ENCODE measurements around the gene PYCR2.

Gene PYCR2

DNA sequence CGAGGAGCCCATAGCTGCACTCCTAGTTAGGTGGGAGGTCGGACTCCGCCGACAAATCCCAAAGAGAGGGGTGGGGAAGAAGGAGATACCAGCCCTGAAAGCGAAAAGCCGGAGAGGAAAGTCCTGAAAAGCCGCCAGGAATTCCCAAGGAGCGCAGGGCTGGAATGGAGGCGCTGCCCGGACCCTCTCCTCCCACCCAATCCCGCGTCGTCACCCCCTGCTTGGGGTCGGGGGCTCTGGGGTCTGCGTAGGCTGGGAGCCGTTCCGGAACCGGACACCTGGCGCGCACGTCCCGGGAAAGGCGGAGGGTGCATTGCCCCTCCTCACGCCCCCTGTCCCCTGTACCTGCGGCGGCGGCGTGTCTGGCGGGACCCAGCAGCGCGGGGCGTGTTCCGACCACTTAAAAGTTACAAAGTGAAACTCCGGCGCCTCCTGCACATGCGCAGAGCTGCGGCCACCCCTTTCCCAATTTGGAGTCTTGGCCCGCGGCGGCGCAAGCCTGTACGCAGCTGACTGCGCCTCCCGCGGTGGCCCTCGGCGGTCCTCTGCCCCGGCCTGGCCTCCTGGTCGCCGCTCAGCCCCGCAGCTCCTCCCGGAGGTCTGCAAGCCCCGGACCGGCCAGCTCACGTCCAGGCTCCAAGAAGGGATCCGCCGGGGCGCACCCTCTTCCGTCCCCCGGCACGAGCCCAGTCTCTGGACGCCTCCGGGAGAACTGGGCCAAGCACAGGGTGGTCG, 41.9 kb downstream of the PYCR2 start, which contains the start of gene TMEM63A:
Gene TMEM63A, minus strand, starts transcription at position 422 of the 735 bp plus-strand sequence. CDS start 4,800 bp downstream, outside the sequence.
- Mint-ChIP-seq H3K27ac (peak within 1 kb of the TSS; percentile 86), H3K4me1 (peaks cover 56% of the 10 kb centered on the region), H3K4me3 (peak within 1 kb of the TSS; percentile 85), H3K9me3 (no peaks in the 10 kb centered on the region), H3K36me3 (peaks cover 15% of the 10 kb centered on the region)
- DNase-seq (ENCODE audit: low spot score in 2 of 2), result peak; percentile 72 to 94
- peak; percentile 75 for ATAC-seq

DNA sequence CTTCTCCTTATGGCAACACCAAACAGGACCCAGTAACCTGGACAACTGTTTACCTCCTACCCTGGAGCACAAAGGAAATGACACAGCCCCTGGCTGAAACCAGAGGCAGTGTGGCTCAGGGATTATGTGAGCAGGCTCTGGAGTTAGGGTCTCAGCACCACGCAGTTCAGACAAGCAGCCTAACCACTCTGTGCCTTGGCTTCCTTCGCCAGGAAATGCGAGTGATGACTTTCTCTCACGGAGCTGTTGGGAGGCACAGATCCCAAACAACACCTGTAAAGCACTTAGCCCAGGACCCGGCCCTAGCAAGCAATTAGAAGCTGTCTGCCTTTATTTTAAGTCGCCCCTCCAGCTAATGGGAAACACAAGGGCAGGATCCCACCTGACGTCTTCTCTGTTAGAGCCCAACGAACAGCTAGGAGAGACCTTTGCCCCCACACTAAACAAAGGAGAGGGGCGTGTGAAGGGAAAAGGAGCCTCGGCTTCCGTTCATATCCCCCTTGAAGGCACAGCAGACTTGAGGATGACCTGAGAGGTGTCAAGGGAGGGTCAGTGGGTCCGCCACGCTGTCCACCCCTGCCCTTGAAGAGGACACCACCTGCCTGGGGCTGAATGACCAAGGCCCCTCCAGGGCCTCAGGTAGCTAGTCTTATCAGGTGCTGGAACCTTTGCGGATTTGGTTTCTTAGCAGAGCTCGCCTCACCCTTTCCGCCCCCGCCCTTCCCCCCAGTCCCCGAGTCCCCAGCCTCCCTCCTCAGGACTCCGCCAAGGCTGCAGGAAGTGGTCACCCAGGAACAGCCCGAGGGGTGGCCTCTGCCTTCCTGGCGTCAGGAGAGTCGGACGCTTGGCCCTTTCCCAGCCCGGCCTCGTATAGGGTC, 42.7 kb downstream of the PYCR2 start:
- Mint-ChIP-seq H3K27ac (peak overlapping the region; percentile 86), H3K9me3 (no peaks in the 10 kb centered on the region), H3K36me3 (peaks cover 23% of the 10 kb centered on the region), H3K4me1 (peaks cover 60% of the 10 kb centered on the region), H3K4me3 (peak overlapping the region; percentile 85)
- ATAC-seq, result peak; percentile 57
- DNase-seq (ENCODE audit: low spot score in 2 of 2), result peak in 1 of 2 donors; percentile 66

DNA sequence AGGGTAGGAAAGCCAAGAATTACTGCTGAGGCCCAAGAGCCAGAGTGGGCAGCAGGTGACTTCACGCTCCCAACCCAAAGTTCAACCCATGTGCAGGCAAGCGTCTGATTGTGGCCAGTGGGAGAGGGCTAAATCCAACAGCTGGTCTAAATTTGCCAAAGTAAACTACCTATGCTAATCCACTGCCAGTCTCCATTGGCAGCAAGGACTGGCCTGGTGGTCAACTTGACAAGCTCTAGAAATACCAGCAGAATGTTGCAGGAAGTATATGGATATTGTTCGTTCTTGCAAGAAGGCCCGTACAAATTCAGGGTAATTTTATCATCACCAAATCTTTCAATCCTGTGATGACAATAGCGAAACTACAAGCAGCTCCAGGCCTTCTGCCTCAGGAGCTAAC, 43.4 kb downstream of the PYCR2 start:
- H3K9me3 Mint-ChIP-seq, result no peaks in the 10 kb centered on the region
- peaks cover 30% of the 10 kb centered on the region for H3K36me3 Mint-ChIP-seq
- peaks cover 67% of the 10 kb centered on the region for H3K4me1 Mint-ChIP-seq
- peak overlapping the region; percentile 86 for H3K27ac Mint-ChIP-seq
- DNase-seq (ENCODE audit: low spot score in 2 of 2) (no peak), ATAC-seq (no peak)
- H3K4me3 Mint-ChIP-seq, result peak overlapping the region; percentile 85

DNA sequence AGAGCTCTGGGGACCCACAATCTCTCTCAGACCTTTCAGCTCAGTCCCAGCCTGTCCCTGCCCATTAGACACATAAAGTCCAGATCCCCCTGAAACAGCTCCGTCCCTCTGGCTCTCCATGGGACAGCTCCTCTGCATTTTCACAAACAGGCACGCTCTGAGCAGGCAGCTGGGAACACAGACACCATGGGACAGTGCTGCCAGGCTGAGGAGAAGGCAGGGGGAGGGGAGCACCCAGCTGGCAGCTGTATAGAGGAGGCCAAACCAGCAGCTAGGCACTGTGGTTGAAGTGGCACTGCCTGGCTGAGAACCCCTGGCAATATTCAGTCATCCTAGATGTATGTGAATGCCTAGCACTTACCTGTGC, 43.8 kb downstream of the PYCR2 start:
- DNase-seq (ENCODE audit: low spot score in 2 of 2), result no peak
- H3K27ac Mint-ChIP-seq, result peak overlapping the region; percentile 86
- H3K4me3 Mint-ChIP-seq, result peak overlapping the region; percentile 85
- H3K4me1 Mint-ChIP-seq, result peaks cover 71% of the 10 kb centered on the region
- H3K9me3 Mint-ChIP-seq, result no peaks in the 10 kb centered on the region
- H3K36me3 Mint-ChIP-seq, result peaks cover 35% of the 10 kb centered on the region
- ATAC-seq, result no peak

DNA sequence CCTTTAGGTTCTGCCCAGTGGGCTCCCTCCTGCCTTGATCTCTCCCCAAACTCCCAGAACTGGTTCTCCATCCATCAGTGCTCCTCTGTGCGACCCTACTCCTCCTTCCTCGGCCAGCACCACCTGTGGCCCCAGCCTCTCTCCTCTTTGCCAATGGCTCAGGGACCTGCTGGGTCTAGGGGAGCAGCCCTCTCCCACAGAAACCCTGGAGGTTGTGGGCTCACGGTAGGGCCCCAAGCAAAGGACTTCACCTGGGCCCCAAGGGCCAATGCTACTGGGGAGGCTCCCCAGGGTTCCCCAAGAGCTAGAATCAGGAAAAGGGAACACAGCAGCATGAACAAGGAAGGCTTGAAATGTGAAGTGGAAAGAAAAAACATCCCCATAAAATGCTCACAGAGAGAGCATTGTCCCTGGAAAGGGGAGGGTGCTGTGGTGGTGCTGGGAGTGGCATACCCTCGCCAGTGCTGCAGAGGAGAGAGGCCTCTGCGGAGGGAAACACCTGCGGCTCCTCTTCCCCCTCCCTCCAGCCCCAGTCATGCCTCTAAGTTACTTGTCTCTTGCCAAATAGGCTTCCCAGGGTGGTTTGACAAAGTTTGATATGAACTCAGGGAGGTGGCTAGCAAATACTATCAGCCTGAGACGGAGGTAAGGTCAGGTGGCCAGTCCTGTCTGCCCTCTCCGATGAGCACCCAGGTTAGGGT, 44.4 kb downstream of the PYCR2 start:
- peaks cover 38% of the 10 kb centered on the region for H3K36me3 Mint-ChIP-seq
- H3K4me1 Mint-ChIP-seq, result peaks cover 75% of the 10 kb centered on the region
- ATAC-seq (no peak), DNase-seq (ENCODE audit: low spot score in 2 of 2) (no peak)
- H3K9me3 Mint-ChIP-seq, result no peaks in the 10 kb centered on the region
- H3K4me3 Mint-ChIP-seq, result peak overlapping the region; percentile 85
- H3K27ac Mint-ChIP-seq, result peak overlapping the region; percentile 86

DNA sequence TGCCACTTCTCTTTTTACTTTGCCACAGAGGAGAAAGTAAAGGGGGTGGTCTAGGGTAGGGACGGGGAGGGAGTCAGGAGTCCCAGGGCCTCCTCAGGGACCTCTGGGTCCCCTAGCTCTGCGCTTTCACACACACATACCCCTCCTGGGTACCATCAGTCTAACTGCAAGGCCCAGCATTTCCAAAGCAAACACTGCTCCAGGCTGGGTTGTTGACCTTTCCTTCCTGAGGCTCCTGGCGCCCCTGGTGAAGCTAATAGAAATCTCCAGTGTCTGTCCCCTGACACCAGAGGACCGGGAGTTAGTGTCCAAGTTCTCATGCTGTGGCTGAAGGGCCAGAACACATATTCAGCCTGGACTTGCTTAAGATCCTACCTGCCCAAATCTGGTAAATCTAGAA, 45.8 kb downstream of the PYCR2 start:
- H3K36me3 Mint-ChIP-seq, result peaks cover 49% of the 10 kb centered on the region
- peak overlapping the region; percentile 86 for H3K27ac Mint-ChIP-seq
- H3K9me3 Mint-ChIP-seq, result no peaks in the 10 kb centered on the region
- no peak overlapping the region for H3K4me3 Mint-ChIP-seq
- ATAC-seq, result no peak
- peaks cover 67% of the 10 kb centered on the region for H3K4me1 Mint-ChIP-seq
- DNase-seq (ENCODE audit: low spot score in 2 of 2), result no peak

DNA sequence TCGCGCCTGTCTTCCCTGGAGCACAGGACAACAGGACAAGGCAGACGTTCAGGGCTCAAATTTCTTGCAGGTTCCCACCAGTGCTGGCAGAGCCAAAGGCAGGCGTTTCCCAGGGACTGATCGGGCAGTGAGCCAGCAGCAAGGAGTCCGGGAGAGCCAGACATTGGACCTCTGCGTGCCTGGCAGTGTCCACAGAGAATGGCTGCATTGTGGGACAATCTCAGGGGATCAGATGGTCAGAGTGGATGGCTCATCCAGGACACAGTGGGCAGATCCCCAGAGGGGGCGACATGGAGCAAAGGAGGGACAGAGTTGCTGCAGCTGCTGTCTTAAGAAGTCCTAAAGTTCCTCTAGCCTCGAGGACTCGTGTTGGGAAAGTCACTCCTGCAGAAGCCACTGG, 46.5 kb downstream of the PYCR2 start:
- H3K4me1 Mint-ChIP-seq, result peaks cover 64% of the 10 kb centered on the region
- no peak for ATAC-seq
- H3K36me3 Mint-ChIP-seq, result peaks cover 54% of the 10 kb centered on the region

DNA sequence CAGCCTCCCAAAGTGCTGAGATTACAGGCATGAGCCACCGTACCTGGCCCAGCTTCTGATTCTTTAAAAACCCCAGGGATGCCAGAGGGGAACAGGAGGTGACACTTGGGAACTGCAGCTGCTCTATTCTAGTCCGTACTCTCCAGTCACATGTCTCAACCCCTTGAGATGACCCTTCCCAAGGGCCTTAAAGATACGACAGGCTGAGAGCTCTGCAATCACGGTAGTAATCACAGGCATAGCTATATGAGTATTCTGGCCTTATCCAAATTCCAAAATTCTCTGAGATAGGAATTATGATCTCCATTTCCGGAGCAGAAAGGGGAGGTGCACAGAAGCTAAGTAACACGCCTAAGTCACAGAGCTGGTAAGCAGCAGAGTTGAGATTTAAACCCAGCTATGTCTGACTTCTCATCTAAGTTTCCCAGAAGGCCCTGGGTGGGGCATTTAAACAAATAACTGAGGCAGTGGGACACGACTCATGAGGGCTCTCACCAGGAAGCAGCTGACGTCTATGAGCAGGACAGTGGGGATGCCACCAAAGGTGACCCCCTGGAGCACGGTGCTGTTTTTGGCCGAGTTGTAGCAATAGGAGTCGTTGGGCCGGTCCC, 47.0 kb downstream of the PYCR2 start:
- H3K4me1 Mint-ChIP-seq, result peaks cover 67% of the 10 kb centered on the region
- H3K27ac Mint-ChIP-seq, result peak overlapping the region; percentile 86
- no peak overlapping the region for H3K4me3 Mint-ChIP-seq
- DNase-seq (ENCODE audit: low spot score in 2 of 2) (no peak), ATAC-seq (no peak)
- H3K9me3 Mint-ChIP-seq, result no peaks in the 10 kb centered on the region
- peaks cover 57% of the 10 kb centered on the region for H3K36me3 Mint-ChIP-seq

More for the DNA sequence above, 46.5 kb downstream of the PYCR2 start:
- no peak overlapping the region for H3K4me3 Mint-ChIP-seq
- peak overlapping the region; percentile 86 for H3K27ac Mint-ChIP-seq
- no peaks in the 10 kb centered on the region for H3K9me3 Mint-ChIP-seq
- no peak for DNase-seq (ENCODE audit: low spot score in 2 of 2)

DNA sequence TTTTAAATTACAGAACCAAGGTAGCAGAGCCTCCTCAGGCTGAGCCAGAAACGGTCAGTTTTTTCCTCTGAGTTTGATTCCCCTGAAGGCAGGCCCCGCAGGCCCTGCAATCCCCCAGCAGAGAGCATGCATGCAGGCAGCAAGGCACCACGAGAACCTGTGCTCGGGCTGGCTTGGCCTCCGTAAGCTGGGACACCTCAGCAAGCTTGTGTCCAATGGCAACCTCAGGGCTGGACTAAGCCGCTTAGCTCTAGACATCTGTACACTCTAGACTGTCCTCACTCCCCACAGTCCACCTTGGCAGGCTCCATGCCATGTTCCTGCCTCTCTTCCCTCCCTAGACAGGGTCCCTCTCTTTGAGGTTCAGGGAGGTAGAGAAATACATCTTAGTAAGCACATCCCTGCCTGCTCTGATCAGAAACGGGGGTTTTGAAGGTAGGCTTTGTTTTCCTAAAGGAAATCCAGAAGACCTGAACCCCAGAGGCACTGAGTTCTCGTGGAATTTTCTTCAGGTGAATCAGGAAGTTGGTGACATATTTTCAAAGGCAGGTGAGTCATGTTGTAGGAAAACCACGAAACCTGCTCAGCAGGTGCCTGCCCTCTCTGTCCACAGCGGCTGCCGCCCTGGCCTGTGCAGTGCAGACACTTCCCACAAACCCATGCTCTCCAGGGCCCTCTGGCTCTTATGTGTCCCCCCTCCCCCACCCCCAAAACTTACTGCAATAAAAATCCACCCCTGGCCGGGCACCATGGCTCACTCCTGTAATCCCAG, 48.8 kb downstream of the PYCR2 start:
- Mint-ChIP-seq H3K9me3 (no peaks in the 10 kb centered on the region), H3K4me1 (peaks cover 65% of the 10 kb centered on the region), H3K27ac (peak overlapping the region; percentile 65), H3K36me3 (peaks cover 69% of the 10 kb centered on the region), H3K4me3 (no peak overlapping the region)
- DNase-seq (ENCODE audit: low spot score in 2 of 2) (no peak), ATAC-seq (no peak)

DNA sequence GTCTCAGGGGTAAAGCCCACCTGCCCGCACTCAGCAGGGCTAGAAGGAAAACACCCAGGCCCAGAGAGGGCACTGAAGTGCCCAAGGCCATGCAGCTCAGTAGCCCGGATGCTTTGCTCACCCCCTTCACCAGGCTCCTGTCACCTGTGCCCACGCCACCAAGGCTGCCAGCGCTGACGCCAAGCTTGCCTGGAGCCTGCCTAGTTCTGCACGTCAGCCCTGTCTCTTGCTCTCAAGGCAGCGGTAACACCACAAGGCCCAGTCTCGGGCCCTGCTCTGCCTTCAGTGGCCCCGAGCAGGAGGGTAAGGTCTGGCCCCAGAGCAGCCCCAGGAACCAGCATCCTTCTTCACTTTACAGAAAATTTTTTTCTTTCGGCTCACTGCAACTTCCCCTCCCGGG, 49.6 kb downstream of the PYCR2 start:
- DNase-seq (ENCODE audit: low spot score in 2 of 2), result no peak
- H3K4me3 Mint-ChIP-seq, result no peak overlapping the region
- peaks cover 77% of the 10 kb centered on the region for H3K36me3 Mint-ChIP-seq
- peak overlapping the region; percentile 3 for H3K27ac Mint-ChIP-seq
- ATAC-seq, result no peak
- peaks cover 57% of the 10 kb centered on the region for H3K4me1 Mint-ChIP-seq
- no peaks in the 10 kb centered on the region for H3K9me3 Mint-ChIP-seq

DNA sequence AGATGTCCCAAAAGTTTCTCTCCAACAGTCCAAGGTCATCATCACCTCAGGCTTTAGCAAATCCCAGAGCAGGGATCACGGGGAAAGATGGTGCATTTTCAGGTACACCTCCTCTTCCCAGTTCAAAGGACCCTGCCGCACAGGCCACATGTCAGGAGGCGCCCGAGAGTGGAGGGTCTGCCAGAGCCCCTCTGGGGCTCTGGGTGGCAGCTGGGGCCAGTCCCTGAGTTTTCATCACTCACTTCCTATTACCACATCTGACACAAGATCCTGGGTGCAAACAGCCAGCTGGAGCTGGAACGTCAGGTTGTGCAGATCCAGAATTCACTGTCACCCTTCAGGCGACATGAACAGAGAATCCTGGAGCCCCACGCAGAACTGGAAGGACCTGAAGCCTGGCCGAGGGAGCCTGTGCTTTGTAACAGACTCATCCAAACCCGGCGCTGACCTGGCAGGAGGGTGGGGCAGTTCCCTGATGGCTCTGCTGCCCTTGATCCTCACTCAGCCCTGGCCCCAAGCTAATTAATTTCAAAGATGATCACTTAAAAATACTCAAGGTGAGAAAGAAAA, 50.7 kb downstream of the PYCR2 start:
- Mint-ChIP-seq H3K36me3 (peaks cover 88% of the 10 kb centered on the region), H3K27ac (no peak overlapping the region), H3K9me3 (no peaks in the 10 kb centered on the region), H3K4me3 (no peak overlapping the region), H3K4me1 (peaks cover 47% of the 10 kb centered on the region)
- no peak for DNase-seq (ENCODE audit: low spot score in 2 of 2)
- no peak for ATAC-seq

DNA sequence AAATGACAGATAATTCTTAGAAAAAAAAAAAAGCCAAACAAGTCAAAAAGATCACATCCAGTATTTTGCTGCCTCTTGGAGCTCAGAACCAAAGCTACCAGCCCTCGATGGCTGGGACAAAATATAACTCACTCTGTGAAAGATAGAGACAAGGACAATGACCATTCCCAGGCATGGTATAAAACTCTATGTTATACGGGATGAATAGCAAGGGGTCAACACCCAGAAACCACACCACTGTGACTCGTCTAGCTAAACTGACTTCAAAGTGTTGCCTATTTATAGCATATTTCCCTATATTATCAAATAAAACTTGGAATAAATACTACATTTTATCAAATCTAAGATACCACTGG, 52.0 kb downstream of the PYCR2 start:
- H3K4me3 Mint-ChIP-seq, result peak overlapping the region; percentile 17
- H3K36me3 Mint-ChIP-seq, result peaks cover 89% of the 10 kb centered on the region
- ATAC-seq (peak; percentile 4), DNase-seq (ENCODE audit: low spot score in 2 of 2) (no peak)
- H3K27ac Mint-ChIP-seq, result no peak overlapping the region
- H3K4me1 Mint-ChIP-seq, result peaks cover 41% of the 10 kb centered on the region
- no peaks in the 10 kb centered on the region for H3K9me3 Mint-ChIP-seq

DNA sequence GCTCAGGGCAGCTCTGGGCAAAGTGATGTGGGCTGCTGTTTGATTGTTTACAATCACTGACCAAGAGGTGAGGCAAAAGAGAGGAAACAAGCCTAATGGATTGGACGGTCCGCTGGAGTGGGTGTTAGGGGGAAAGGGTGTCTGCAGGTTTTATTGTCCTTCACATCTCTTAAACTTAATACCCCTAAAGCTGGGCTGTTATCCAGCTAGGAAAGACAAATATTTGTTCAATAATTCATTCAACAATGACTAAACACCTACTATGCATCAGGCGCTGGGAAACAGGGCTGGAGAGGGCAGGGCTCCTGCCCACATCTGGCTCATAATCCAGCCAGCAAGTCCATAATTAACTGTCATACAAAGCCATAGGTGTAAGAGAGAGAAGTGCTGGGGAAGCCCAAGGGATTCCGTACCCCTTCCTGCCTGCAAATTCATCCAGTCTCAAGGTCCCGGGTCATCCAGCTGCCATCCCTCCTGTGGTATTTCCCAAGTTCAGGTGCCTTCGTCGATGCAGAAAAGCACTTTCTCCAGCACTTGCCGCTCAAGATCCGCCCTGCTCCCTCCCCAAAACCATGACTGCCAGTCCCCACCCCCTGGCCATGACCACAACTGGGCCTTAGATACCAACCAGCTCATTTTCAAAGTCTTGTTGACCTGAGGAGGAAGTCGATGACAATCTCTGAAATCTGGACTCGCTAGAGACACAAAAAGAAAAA, 52.5 kb downstream of the PYCR2 start:
- peak overlapping the region; percentile 70 for H3K27ac Mint-ChIP-seq
- peak overlapping the region; percentile 17 for H3K4me3 Mint-ChIP-seq
- no peaks in the 10 kb centered on the region for H3K9me3 Mint-ChIP-seq
- peak; percentile 85 for ATAC-seq
- peaks cover 89% of the 10 kb centered on the region for H3K36me3 Mint-ChIP-seq
- DNase-seq (ENCODE audit: low spot score in 2 of 2), result no peak
- H3K4me1 Mint-ChIP-seq, result peaks cover 44% of the 10 kb centered on the region

DNA sequence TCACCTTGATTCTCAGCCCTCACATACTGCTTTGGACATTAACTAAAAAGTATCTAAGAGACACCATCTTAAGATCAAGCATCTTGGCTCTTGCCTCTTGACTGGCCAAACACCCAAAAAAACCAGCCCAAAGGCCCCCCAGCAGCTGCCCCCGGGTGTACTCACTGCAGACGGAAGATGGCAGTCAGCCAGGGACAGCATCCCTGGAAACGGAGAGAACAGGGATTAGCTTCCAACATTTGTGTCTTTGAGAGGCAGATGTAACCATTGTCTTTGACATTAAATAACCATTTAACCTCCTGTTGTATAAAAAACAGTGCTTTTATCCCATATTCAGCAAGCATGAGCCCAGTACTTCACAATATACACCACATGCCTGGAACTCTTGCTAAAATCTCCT, 53.1 kb downstream of the PYCR2 start:
- DNase-seq (ENCODE audit: low spot score in 2 of 2) (no peak), ATAC-seq (no peak)
- H3K36me3 Mint-ChIP-seq, result peaks cover 89% of the 10 kb centered on the region
- H3K4me1 Mint-ChIP-seq, result peaks cover 45% of the 10 kb centered on the region
- H3K27ac Mint-ChIP-seq, result peak overlapping the region; percentile 70
- H3K4me3 Mint-ChIP-seq, result no peak overlapping the region
- no peaks in the 10 kb centered on the region for H3K9me3 Mint-ChIP-seq
